ENCODE results near the gene SEC14L2.

DNA sequence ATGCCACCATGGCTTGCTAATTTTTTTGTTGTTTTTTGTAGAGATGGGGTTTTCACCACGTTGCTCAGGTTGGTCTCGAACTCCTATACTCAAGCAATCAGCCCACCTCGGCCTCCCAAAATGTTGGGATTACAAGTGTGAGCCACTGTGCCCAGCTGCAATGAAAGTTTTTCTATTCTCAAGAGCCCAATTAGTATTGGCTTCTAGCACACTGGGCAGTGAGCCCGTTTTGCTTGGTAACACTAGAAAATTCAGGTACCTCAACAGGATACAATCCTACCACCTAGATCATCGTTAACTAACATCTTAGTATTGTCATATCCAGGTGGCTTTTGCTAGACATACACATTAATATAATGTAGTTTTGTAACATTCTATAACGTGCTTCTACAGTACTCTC, 56.0 kb downstream of the SEC14L2 start:
- TF ChIP-seq POLR2AphosphoS5 (IDR thresholded peaks at IDR 0.05; ENCODE audit: low read depth, low read length) (no peak), SPI1 (IDR thresholded peaks at IDR 0.05; ENCODE audit: low read depth, low read length) (no peak), PAX5 (IDR thresholded peaks at IDR 0.05; ENCODE audit: insufficient read depth, low read length, severe bottlenecking) (no peak)

Measured in GM12891 (cell line).